ENCODE data around the gene WNT11.

Gene WNT11

DNA sequence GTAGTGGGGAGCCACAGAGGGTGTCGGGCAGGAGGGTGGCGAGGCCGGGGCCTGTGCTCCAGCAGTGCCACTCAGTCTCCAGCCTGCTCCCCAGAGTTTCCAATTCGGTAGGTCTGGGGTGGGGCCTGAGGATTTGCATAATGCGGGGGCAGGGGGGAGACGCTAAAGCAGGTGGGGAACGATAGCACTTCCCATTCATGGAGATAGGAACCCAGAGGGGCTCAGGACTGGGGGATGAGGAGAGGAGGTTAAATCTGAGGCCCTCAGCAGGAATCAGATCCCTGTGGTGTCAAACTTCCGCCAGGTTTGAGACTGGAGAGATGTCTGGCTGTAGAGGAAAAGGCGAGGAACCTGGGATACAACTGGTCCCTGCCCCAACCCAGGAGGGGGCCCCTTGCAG is 29.8 kb downstream of the WNT11 start:
- ChIA-PET POLR2A (no interaction called here), CTCF (no interaction called here)
- DNase-seq (ENCODE audit: extremely low spot score), result no peak
- TF ChIP-seq BHLHE40 (IDR thresholded peaks at IDR 0.05; ENCODE audit: borderline replicate concordance) (no peak), CTBP1 (IDR thresholded peaks at IDR 0.05; ENCODE audit: borderline replicate concordance) (no peak), SUZ12 (IDR thresholded peaks at IDR 0.05) (no peak), FOXA1 (IDR thresholded peaks at IDR 0.05) (no peak), FOXM1 (IDR thresholded peaks at IDR 0.05; ENCODE audit: borderline replicate concordance) (no peak), L3MBTL2 (conservative IDR thresholded peaks at IDR 0.05) (no peak), TARDBP (IDR thresholded peaks at IDR 0.05) (no peak), HDGF (IDR thresholded peaks at IDR 0.05; ENCODE audit: borderline replicate concordance) (no peak), ZNF384 (IDR thresholded peaks at IDR 0.05) (no peak), LEF1 (IDR thresholded peaks at IDR 0.05; ENCODE audit: borderline replicate concordance) (no peak), NFRKB (IDR thresholded peaks at IDR 0.05) (no peak), ELF4 (IDR thresholded peaks at IDR 0.05) (no peak)
- TF ChIP-seq, protein P1, sequence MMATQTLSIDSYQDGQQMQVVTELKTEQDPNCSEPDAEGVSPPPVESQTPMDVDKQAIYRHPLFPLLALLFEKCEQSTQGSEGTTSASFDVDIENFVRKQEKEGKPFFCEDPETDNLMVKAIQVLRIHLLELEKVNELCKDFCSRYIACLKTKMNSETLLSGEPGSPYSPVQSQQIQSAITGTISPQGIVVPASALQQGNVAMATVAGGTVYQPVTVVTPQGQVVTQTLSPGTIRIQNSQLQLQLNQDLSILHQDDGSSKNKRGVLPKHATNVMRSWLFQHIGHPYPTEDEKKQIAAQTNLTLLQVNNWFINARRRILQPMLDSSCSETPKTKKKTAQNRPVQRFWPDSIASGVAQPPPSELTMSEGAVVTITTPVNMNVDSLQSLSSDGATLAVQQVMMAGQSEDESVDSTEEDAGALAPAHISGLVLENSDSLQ (IDR thresholded peaks at IDR 0.05), result no peak

GRCh38 chr11:76175783-76176182 is 30.5 kb downstream of the WNT11 start:
- DNase-seq (ENCODE audit: extremely low spot score), result no peak
- no peak for TF ChIP-seq NFRKB (IDR thresholded peaks at IDR 0.05)
- no peak for TF ChIP-seq L3MBTL2 (conservative IDR thresholded peaks at IDR 0.05)
- no peak for TF ChIP-seq ELF4 (IDR thresholded peaks at IDR 0.05)
- TF ChIP-seq SUZ12 (IDR thresholded peaks at IDR 0.05), result no peak
- TF ChIP-seq FOXM1 (IDR thresholded peaks at IDR 0.05; ENCODE audit: borderline replicate concordance), result no peak
- no peak for TF ChIP-seq CTBP1 (IDR thresholded peaks at IDR 0.05; ENCODE audit: borderline replicate concordance)
- TF ChIP-seq FOXA1 (IDR thresholded peaks at IDR 0.05), result no peak
- TF ChIP-seq, protein P1 (IDR thresholded peaks at IDR 0.05), result no peak
- TF ChIP-seq FOXK2 (IDR thresholded peaks at IDR 0.05), result no peak
- no peak for TF ChIP-seq ARNT (IDR thresholded peaks at IDR 0.05)
- ChIA-PET POLR2A (no interaction called here), CTCF (no interaction called here)

DNA sequence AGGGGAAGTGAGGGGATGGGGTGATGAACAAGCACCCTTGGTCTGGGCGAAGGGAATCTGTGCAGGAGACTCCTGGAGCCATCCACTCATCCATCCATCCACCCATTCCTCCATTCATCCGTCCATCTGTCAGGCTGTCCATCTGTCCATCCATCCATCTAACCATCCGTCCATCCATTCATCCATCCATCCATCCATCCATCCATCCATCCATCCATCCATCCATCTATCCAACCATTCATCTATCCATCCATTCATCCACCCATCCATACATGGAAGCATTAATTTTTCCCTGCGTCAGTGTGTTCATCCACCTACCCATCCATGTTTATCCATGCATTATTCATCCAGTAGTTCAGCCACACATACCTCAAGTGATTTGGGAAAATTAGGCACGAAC is 32.0 kb downstream of the WNT11 start:
- CTCF ChIA-PET, result no interaction called here

GRCh38 chr11:76173663-76174062 is 32.6 kb downstream of the WNT11 start:
- POLR2A ChIA-PET, result no interaction called here
- no peak for DNase-seq (ENCODE audit: extremely low spot score)
- CTCF ChIA-PET, result no interaction called here
- TF ChIP-seq ARNT (IDR thresholded peaks at IDR 0.05), result no peak
- TF ChIP-seq SP1 (IDR thresholded peaks at IDR 0.05), result no peak
- TF ChIP-seq, protein P1 (IDR thresholded peaks at IDR 0.05), result no peak
- TF ChIP-seq HDGF (IDR thresholded peaks at IDR 0.05; ENCODE audit: borderline replicate concordance), result no peak
- TF ChIP-seq FOXK2 (IDR thresholded peaks at IDR 0.05), result no peak
- no peak for TF ChIP-seq LEF1 (IDR thresholded peaks at IDR 0.05; ENCODE audit: borderline replicate concordance)
- TF ChIP-seq L3MBTL2 (conservative IDR thresholded peaks at IDR 0.05), result no peak
- no peak for TF ChIP-seq ZNF384 (IDR thresholded peaks at IDR 0.05)
- no peak for TF ChIP-seq ELF4 (IDR thresholded peaks at IDR 0.05)
- TF ChIP-seq TARDBP (IDR thresholded peaks at IDR 0.05), result no peak
- TF ChIP-seq FOXA1 (IDR thresholded peaks at IDR 0.05), result no peak
- TF ChIP-seq FOXM1 (IDR thresholded peaks at IDR 0.05; ENCODE audit: borderline replicate concordance), result no peak

More for the DNA sequence above, 32.0 kb downstream of the WNT11 start:
- POLR2A ChIA-PET, result no interaction called here
- DNase-seq (ENCODE audit: extremely low spot score), result no peak
- TF ChIP-seq FOXM1 (IDR thresholded peaks at IDR 0.05; ENCODE audit: borderline replicate concordance) (no peak), L3MBTL2 (conservative IDR thresholded peaks at IDR 0.05) (no peak), SP1 (IDR thresholded peaks at IDR 0.05) (no peak)
- TF ChIP-seq, protein P1 (IDR thresholded peaks at IDR 0.05), result no peak

DNA sequence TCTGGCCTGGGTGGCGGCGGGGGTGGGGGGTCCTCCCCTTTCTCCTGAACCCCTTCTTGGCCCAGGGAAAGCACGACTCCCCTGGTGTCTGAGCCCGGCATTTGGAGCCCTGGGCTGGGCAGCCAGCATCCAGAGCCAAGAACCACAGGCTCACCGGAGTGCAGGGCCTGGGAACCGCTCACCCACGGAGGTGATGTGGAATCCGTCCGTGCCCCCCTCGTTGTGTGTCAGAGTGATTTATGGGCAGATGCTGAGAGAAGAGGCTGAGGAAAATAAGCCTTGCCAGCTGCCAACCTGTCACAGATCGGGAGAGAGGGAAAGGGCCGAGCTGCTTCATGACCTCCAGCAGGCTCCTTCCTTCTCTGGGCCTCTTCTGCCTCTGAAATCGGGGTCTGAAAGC is 33.7 kb downstream of the WNT11 start:
- no peak for TF ChIP-seq FOXA1 (IDR thresholded peaks at IDR 0.05)
- TF ChIP-seq, protein P1 (IDR thresholded peaks at IDR 0.05), result peak; percentile 37; the same call in 1 of the 2 replicates
- DNase-seq (ENCODE audit: extremely low spot score), result no peak
- CTCF ChIA-PET, result no interaction called here
- POLR2A ChIA-PET, result no interaction called here

DNA sequence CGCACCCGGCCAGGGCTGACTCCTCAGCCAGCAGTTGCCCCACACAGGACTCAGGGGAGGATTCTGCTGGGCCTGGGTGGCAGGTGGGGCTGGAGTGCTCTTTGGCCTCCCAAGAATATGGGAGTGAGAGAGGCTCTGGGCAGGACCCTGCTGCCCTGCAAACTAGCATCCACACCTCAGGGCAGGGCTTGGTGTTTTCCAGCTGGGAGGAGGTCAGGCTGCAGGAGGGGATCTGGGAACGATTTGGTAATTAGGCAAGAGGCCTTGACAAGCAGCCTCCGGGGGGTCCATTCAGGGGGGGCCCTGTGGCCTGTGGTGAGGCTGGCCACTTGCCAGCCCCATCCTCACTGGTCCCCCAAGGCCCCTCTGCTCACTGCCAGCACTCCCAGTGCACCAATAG is 35.8 kb downstream of the WNT11 start:
- POLR2A ChIA-PET, result no interaction called here
- TF ChIP-seq HDGF (IDR thresholded peaks at IDR 0.05; ENCODE audit: borderline replicate concordance) (no peak), CTBP1 (IDR thresholded peaks at IDR 0.05; ENCODE audit: borderline replicate concordance) (no peak), ARNT (IDR thresholded peaks at IDR 0.05) (no peak), SP1 (IDR thresholded peaks at IDR 0.05) (no peak), ZNF384 (IDR thresholded peaks at IDR 0.05) (no peak), TARDBP (IDR thresholded peaks at IDR 0.05) (no peak), FOXA1 (IDR thresholded peaks at IDR 0.05) (no peak), L3MBTL2 (conservative IDR thresholded peaks at IDR 0.05) (no peak), FOXM1 (IDR thresholded peaks at IDR 0.05; ENCODE audit: borderline replicate concordance) (no peak), ELF4 (IDR thresholded peaks at IDR 0.05) (no peak), LEF1 (IDR thresholded peaks at IDR 0.05; ENCODE audit: borderline replicate concordance) (no peak), SUZ12 (IDR thresholded peaks at IDR 0.05) (no peak), FOXK2 (IDR thresholded peaks at IDR 0.05) (no peak), BHLHE40 (IDR thresholded peaks at IDR 0.05; ENCODE audit: borderline replicate concordance) (no peak), NFRKB (IDR thresholded peaks at IDR 0.05) (no peak)
- TF ChIP-seq, protein P1 (IDR thresholded peaks at IDR 0.05), result no peak

More for the DNA sequence above, 35.8 kb downstream of the WNT11 start:
- no peak for DNase-seq (ENCODE audit: extremely low spot score)
- CTCF ChIA-PET, result no interaction called here

Data from HEK293T (cell line).